CD1c-positive myeloid dendritic cell (primary cell): ENCODE results near the gene SAFB2.
A peak's percentile ranks its signal among the peaks of the same experiment; 100 is the strongest.

Source experiments
- DNase-seq: peaks from one replicate; pipeline ENCODE4 v3.0.0-alpha.2; 2016; ENCODE audit errors: extremely low spot score

SAFB2 gene

DNA sequence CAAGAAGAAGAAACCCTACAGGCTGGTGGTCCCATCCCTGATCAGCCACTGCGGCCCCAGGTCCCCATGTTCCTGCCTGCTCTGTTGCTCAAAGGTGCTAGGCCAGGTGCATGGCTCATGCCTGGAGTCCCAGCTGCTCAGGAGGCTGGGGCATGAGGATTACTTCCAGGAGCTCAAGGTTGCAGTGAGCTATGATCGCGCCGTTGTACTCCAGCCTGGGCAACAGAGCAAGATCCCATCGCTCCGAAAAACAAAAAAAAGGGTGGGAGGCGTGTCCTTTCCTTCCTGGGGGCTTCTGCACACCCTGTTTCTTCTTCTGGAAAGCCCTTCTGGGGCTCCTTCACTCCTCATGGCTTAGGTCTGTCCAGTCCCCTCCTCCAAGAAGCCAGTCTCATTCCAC lies 42.9 kb downstream of the SAFB2 start:
- no peak for DNase-seq

DNA sequence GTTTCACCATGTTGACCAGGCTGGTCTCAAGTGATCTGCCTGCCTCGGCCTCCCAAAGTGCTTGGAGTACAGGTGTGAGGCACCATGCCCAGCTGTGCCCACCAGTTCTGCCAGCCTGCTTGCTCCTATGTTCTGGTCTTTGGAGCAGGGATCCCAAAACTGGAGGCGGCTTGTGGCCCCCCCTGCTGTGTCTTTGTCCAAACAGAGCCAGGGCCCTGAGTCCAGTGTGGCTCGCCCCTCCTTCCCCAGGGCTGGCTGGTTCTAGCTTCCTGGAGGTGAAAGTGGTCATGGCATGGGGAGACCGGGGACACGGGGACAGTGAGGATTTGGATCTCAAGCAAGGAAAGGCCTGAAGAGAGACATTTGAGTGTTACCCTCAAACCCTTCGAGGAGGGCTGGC lies 43.3 kb downstream of the SAFB2 start:
- no peak for DNase-seq

DNA sequence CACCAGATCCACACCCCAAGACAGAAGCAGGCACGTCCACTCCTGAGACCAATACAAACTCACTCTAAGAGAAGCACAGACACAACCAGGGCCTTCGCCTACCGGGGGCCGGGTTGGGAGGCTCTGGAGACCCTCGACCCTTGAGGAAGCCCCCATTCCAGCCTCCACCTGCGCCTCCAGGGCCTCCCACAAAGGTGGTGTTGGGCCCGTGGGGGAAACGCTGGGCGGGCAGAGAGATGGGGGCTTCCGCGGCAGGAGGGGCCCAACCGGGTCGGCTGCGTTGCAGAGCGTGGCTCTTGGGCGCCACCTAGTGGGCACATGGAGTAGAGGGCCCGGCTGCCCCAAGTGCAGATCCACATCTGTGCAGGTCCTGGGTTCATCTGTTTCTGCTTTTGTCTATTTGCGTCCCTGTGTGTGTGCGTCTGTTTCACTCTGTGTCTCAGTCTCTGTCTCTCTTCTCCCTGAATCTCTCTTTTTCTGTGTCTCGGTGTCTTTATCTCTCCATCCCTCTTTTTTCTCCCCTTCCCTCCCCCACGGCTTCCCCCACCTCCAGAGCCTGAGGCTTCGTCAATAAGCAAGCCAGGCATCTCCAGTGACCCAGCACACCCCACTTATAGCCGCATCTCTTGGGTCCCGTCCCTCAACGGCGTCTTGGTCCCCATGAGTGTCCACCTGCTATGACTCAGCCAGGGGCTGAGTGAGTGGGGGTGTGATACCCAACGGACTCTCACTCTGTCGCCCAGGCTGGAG lies 44.3 kb downstream of the SAFB2 start:
- DNase-seq, result peak; percentile 68

DNA sequence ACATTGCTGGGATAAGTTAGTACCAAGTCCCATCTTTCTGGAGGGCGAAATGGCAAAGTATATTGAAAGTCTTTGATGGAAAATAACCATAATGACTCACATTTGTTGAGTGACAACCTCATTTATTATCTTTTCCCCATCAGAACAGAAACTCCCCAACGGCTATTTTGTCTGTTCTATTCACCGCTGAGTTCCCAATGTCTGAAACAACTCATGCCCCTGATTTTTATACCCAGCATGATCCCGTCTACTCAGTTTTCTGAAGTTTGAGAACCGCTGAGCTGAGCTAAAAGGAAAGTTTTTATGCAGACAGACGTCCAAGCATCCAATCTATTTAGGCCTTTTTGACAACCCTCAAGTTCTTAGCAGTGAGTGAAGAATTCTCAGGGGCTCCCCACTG lies 47.0 kb downstream of the SAFB2 start:
- DNase-seq, result no peak

DNA sequence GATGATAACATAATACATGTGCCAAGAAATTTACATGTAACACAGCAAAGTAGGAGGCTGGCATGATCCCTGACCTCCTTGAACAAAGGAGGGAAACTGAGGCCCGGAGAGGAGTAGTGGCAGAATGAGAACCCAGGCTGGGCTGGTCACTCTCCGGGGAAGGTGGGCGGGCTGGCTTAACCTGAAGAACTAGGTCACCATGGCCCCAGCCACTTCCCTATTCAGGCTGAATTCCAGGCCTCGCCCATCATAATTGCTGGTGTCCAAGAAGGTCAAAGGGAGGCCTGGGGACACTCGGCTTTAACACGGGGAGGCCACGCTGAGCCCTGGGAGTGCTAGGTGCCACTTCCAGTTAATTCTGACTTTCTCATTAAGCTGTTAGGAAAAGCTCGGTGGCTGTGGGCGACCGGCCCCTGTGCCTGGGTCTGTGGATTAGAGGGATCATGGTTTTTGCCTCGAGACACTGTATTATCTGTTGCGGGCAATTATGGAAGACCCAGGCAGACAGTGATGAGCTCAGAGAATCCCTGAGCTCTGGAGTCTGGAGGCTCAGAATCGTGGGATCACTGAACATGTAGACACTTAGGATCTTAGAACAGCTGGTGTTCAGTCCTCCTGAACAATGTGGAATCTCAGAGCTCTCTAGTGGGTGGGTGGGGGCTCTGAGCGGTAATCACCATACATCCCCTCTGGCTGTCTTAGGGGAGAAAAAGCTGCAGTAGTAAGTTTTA lies 49.9 kb downstream of the SAFB2 start:
- DNase-seq, result peak; percentile 7

DNA sequence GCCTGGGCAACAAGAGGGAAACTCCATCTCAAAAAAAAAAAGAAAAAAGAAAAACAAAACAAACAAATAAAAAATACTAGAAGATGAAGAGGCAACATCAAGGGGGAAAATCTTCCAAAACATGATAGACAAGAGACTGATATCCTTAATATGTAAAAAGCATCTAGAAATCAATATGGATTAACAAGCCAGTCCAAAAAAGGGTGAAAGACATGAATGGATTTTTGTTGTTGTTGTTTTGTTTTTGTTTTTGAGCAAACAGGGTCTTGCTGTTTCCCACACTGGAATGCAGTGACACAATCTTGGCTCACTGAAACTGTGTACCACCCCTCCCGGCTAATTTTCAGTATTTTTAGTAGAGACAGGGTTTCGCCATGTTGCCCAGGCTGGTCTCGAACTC lies 50.8 kb downstream of the SAFB2 start:
- no peak for DNase-seq

DNA sequence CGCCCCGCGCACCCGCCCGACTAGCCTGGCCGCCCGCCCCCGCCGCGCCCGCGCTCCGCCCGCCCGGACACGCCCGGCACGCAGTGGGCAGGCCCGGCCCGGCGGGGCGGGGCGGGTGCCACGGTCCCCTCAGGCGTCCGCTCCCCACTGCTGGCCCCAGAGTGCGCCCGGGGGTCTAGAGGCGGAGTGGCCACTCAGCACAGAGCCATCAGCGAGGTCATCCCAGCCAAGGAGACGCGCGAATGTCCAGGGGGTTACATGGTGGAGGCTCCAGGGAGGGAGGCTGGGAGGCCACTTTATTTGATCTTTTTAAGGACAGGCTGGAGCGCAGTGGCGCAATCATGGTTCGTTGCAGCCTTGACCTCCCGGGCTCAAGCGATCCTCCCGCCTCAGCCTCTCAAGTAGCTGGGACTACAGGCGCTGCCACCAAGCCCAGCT lies 54.6 kb downstream of the SAFB2 start:
- no peak for DNase-seq

DNA sequence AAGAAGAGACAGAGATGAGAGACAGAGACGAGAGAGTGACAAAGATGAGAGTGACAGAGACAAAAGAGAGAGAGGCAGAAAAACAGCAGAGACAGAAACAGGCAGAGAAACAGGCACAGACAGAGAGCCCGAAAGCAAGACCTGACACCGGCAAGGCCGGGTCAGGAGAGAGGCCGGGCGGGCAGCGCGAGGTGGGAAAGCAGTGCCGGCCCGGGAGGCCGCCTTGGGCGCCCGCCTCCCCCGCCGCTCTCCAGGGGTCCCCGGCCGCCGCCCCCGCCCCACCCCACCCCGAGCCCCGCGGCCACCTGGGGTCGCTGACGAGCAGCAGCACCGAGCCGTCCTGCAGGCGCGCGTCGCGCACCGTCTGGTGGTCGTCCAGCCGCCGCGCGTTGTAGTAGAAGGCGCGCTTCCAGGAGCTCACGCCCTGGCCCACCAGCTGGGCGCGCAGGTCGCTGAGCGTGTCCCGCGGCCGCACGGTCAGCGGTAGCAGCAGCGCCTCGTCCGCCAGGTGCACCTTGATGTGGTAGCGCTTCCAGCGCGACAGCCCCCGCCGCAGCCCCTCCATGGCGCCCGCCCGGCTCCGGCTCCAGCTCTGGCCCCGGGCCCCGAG lies 55.1 kb downstream of the SAFB2 start, which contains the start of gene TINCR:
Gene TINCR (minus strand): TSS at position 594 of the 610 bp plus-strand sequence.
- DNase-seq, result no peak

DNA sequence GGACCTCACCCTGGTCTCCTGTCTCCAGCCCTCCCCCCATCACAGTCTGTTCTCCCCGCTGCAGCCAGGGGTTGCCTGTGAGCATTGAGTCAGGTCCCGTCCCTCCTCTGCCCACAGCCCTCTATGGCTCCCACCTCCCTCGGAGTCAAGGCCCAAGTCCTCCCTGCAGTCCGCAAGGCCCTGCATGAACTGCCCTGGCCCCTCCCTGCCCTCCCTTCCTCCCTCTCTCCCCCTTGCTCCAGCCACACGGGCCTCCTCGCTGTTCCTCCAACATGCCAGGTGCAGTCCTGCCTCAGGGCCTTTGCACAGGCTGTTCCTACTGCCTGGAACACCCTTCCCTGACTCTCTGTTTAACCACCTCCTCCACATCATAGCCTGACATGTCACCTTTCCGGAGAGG lies 57.6 kb downstream of the SAFB2 start:
- no peak for DNase-seq

DNA sequence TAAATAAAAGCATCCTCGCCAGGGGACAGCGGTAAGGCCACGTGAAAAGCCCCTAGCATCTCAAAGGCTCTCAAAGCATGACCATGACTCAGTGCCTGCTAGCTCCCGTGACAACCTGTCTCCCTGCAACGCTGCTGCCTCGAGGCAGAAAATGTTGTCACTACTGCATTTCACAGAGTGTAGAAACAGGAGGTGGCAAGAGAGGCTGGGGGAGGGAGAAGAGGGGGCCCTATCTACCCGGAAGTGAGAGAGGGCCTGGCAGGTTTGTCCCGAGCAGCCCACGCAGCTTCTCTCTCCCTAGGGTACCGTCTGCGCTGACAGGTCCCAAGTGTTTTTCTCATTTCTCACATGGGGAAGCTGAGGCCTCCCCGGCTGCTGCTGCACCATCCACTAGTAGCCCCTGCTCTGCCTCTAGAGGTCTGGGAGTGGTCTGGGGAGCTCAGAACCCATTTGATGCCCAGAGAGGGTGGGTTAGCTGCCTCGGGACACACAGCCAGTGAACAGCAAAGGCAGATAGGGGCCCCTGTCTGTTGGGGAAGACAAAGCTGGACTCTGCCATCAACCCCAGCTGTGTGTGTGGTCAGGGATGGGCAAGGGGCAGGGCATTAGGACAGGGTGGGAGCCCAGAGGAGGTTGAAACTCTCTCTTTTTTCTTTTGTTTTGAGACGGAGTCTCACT lies 58.5 kb downstream of the SAFB2 start:
- peak; percentile 15 for DNase-seq

DNA sequence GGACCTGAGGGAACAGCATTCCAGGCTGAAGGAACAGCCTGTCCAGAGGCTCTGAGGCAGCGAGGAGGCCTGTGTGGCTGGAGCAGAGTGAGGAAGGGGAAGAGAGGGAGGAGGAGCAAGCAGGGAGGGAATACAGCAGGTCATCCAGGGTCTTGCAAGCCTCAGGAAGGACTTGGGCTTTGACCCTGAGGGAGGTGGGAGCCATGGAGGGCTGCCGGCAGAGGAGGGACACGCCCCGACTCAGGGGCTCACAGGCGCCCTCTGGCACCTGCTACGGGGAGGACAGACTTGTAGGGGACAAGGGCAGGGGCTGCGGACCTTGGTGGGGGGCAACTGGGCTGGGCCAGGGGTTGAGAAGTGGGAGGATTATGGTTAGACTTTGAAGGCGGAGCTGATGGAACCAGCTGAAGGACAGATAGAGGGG lies 59.6 kb downstream of the SAFB2 start:
- no peak for DNase-seq

DNA sequence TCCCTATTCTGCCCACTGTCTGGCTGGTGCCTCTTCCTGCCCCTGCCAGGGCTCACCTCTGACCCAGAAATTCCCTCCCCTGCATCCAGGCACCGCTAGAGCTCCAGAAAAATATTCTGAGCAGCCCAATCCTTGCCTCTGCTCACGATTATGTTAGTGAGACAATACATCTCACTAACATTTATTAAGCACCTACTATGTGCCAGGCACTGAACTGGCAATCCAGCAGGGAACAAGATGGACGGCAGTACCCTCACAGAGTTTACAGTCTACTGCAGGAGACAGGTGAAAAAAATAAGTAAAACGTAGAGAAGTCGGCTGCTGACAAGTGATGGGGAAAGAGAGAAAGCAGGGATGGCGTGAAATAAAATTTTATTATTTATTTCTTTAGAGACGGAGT lies 60.3 kb downstream of the SAFB2 start:
- no peak for DNase-seq

DNA sequence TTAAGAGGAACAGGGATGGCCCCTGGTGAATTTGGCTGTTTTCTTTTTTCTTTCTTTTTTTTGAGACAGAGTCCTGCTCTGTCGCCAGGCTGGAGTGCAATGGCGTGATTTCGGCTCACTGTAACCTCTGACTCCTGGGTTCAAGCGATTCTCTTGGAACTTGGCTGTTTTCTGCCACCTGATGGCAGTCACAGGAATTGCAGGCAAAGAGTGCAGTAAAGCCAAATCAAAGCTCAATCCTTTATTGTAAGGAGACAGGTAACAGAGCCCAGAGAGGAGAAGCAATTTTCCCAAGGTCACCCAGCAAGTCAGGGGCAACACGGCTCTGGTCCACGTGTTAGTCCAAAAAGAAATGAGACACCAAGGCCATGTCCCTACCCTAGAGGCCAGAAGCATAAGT lies 61.0 kb downstream of the SAFB2 start:
- no peak for DNase-seq

DNA sequence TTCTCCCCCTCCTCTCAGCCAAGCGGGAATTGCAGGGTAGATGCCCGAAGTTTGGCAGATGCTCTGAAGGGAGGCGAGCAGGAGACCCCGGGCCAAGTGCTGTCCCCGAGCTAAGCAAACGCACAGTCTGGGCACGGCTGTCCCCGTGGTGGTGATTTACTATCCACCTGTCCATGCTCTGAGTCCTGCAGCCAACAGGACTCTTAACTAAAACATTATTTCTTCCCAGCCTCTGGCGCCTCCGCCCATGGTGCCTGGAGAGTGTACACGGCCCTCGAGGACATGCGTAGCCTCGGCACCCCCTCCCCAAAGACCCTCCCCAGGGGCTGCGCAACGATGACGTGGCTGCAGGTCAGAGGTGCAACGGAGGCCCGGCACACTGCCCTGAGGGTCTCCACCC lies 62.4 kb downstream of the SAFB2 start:
- DNase-seq, result no peak

DNA sequence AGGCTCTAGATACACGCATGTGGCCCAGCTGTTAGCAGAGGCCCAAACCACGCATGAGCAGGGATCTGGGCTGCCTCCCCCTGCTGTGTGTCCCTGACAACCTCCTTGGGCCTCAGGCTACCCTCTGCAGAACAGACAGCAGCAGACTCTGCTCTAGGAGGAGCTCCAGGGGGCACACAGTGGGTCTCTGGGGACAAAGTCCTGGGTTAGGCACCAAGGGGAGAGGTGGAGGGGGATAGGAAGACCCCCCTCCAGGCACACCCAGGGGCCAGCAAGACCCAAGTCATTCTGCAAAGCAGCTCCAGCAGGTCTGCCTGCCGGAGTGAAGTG lies 62.8 kb downstream of the SAFB2 start:
- DNase-seq, result no peak

DNA sequence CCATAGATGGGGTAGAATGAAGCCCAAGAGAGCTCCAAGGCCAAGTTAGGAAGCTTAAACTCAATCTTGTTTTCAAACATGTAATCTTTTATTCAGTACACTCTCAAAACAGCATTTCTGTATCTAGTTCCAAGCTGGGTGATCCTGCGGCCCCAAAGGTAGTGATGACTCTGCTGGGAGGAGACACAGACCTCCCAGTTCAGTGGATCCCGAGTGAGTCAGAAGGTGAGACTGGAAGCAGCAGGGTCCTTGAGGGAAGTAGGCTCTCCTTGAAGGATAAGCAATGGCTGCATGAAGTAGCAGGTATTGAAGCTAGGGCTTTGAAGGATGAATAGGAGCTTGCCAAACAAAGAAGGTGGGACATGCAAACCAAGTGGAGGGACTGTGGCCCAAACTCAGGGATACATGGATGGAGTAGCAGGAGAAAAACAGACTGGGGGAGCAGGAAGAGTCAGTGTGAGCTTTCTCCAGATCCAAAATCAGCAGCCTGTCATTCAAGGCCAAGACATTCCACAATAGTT lies 64.4 kb downstream of the SAFB2 start:
- no peak for DNase-seq

DNA sequence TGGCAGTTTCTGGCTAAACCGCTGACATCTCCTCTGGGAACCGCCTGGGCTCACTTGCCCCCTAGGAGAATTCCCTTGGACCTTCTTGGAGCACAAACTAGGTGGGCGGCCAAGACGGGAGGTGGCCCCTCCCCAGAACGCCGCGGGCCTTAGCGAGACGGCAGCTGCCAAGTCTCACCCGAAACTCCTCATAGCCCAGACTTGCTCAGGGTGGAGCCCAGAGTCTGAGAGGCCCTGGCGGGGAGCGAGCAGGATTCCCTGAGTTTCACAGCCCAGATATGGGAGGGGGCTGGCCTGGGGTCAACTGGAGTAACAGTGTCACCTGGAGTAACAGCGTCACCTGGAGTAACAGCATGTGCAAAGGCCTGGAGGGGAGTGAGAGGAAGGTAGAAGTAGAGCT lies 64.9 kb downstream of the SAFB2 start:
- no peak for DNase-seq

DNA sequence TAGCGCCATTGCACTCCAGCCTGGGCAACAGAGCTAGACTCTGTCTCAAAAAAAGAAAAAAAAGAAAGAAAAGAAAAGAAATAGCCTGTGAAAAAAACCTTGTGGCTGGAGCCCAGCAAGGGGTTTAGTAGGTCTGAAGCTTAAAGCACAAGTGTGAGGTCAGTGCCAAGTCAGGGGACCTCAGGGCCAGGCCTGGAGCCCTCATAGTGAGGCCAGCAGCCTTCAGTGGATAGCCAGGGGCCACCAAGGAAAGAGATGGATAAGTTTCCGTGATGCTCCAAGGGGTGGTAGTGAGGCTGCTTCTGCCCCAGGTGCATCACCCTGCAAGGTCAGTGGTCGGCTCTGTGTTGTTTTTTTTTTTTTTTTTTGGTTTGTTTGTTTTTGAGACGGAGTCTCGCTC lies 67.7 kb downstream of the SAFB2 start:
- no peak for DNase-seq

DNA sequence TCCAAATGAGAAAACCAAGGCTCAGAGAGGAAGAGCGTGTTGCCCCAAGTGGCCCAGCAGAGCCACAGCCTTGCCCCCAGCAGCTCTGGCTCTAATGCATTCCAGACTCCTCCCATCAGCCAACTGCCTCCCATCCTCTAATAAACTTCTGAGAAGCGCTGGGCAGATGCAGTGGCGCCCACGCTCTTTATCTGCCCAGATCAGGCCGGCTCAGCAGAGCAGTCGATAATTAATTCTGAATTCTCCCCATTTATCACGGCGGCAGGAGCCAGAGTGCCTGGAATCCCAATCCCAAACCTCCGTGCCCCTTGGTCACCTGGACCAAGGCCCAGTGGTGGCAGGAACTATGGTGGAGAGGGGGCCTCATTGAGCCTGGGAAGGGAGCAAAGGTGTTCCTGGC lies 68.7 kb downstream of the SAFB2 start:
- DNase-seq, result no peak

DNA sequence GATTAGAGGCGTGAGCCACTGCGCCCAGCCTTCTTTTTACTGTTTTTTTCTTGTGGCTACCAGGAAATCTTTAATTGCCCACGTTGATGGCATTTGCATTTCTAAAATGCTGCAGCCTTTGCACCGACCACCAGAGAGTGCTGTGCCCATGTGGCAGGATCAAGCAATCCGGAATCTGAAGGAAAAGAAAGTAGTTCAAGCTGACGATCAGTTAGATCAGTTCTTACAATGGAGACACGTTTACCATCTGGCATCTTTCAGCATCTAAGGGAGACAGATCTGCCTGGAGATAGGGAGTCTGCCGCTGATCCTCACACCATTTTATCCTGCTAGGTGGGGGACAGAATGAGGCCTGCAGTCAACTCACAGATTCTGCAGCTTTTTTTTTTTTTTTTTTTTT lies 74.7 kb downstream of the SAFB2 start:
- peak; percentile 8 for DNase-seq

DNA sequence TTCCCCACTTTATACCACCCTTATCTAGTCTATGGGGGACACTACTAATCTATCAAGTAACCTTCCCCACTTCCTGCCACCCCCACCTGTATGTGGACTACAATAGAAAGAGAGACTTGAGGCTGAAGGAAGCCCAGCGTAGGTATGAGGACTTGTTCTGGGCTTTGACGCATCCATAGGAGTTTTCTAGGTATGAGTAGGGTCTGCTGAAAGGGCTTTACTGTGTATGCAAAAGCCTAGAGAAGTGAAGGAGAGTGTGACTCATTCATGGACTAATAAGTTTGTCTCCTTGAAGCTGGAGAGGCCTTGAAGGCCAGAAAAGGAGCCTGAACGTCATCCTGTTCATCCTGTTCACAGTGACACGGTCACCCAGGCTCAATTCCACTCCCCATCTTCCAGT lies 76.6 kb downstream of the SAFB2 start:
- DNase-seq, result no peak

DNA sequence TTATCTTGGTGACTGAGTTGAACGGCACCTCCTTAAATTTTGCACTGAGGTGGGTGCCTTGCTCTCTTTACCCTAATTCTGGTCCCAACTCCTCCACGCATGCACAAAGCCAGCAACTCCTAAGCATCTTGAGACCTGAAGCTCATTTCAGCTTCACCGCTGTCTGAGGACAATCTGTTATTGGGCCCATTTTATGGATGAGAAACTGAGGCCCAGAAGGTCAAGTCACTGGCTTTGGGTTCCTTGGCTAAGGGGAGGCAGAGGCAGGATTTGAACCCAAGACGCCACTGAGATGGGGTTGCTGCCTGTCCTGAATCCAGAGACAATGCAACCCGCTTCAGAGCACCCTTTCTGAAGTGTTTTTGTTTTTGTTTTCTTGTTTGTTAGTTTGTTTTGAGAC lies 77.5 kb downstream of the SAFB2 start:
- no peak for DNase-seq
